ENCODE results near the gene MYO5A.

DNA sequence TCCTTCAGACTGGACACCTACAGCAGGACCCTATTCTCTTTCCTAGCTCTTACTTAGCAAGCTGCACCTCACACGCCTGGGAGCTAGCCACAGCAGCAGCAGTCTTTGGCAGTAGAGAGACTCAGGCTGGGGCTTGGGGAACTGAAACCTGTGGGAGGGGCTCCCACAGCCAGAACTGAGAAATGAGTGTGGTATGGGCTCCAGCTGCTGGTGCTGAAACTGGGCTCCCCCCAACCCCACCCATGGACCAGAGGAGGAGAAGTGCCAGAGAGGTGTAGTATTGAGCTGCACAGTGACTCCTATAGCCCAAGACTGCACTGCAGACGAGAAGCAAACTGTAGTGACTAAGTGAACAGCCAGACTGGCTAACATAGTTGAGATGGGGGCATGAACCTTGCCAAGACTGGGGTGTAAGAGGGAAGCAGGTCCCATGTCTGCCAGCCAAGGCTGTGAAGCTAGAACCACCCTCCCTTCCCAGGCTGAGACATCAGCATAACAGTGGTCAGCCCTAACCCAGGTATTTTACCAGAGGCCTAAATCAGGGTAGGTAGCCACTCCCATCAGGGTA lies 62.5 kb downstream of the MYO5A start:
- TF ChIP-seq, protein P1, sequence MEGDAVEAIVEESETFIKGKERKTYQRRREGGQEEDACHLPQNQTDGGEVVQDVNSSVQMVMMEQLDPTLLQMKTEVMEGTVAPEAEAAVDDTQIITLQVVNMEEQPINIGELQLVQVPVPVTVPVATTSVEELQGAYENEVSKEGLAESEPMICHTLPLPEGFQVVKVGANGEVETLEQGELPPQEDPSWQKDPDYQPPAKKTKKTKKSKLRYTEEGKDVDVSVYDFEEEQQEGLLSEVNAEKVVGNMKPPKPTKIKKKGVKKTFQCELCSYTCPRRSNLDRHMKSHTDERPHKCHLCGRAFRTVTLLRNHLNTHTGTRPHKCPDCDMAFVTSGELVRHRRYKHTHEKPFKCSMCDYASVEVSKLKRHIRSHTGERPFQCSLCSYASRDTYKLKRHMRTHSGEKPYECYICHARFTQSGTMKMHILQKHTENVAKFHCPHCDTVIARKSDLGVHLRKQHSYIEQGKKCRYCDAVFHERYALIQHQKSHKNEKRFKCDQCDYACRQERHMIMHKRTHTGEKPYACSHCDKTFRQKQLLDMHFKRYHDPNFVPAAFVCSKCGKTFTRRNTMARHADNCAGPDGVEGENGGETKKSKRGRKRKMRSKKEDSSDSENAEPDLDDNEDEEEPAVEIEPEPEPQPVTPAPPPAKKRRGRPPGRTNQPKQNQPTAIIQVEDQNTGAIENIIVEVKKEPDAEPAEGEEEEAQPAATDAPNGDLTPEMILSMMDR (IDR thresholded peaks at IDR 0.05) = no peak
- no peak for TF ChIP-seq POLR2A (IDR thresholded peaks at IDR 0.05)
